WTC11 (cell line): ENCODE data around the gene PRSS27. TPM values are rescaled to one million over a fixed set of nuclear protein-coding genes. Genes with fewer than 3 reads are reported as not detected.

Experiments
- ATAC-seq: fragments of 200-7000 bp; cut with Tn5 transposase; 2 replicates; pipeline ENCODE4 v1.10.0; 2021; ENCODE audit warnings: mild to moderate bottlenecking, moderate library complexity
- CTCF ChIA-PET: fragments of 300-600 bp; sonication (Branson Sonifier 250); formaldehyde crosslinking; loops from one replicate; lab custom pipeline; 2021; ENCODE audit warnings: antibody characterized with exemption; lab: Charles Lee
- POLR2A ChIA-PET: fragments of 350-600 bp; sonication (Branson Sonifier 250); formaldehyde crosslinking; loops from one replicate; lab custom pipeline; 2021; ENCODE audit warnings: antibody characterized with exemption; lab: Charles Lee
- DNase-seq: peaks from one replicate; pipeline ENCODE4 v3.0.0; 2021; ENCODE audit warnings: low spot score
- H3K27ac Mint-ChIP-seq: 2 replicates; pipeline ENCODE4 v1.8.0; 2021; ENCODE audit warnings: mixed read lengths
- H3K27me3 Mint-ChIP-seq: 2 replicates; pipeline ENCODE4 v1.8.0; 2021; ENCODE audit warnings: low read depth, mild to moderate bottlenecking, moderate library complexity, mixed read lengths
- H3K36me3 Mint-ChIP-seq: 2 replicates; pipeline ENCODE4 v1.8.0; 2021; ENCODE audit warnings: mixed read lengths
- H3K4me1 Mint-ChIP-seq: 2 replicates; pipeline ENCODE4 v1.8.0; 2022; ENCODE audit warnings: mixed read lengths
- H3K4me3 Mint-ChIP-seq: 2 replicates; pipeline ENCODE4 v1.8.0; 2021; ENCODE audit warnings: mild to moderate bottlenecking, moderate library complexity, mixed read lengths
- H3K9me3 Mint-ChIP-seq: 2 replicates; pipeline ENCODE4 v1.8.0; 2021; ENCODE audit warnings: mixed read lengths
- ATF2 ChIP-seq: sonication (generic); formaldehyde crosslinking; IDR thresholded peaks from 2 replicates; pipeline ENCODE4 v1.8.1; 2022; ENCODE audit warnings: low read depth, missing genetic modification reagents, borderline replicate concordance
- E2F5 ChIP-seq: sonication (generic); formaldehyde crosslinking; IDR thresholded peaks from 2 replicates; pipeline ENCODE4 v1.8.1; 2022; ENCODE audit warnings: mild to moderate bottlenecking, moderate library complexity, missing genetic modification reagents
- EMX1 ChIP-seq: fragments of 250-450 bp; sonication (Bioruptor Pico); IDR thresholded peaks from 2 replicates; pipeline ENCODE4 v1.8.0; 2021; ENCODE audit warnings: mild to moderate bottlenecking
- GABPB1 ChIP-seq: sonication (generic); formaldehyde crosslinking; IDR thresholded peaks from 2 replicates; pipeline ENCODE4 v1.8.1; 2023; ENCODE audit warnings: mild to moderate bottlenecking, missing genetic modification reagents
- HMGA2 ChIP-seq: fragments of 250-450 bp; sonication (Bioruptor Pico); IDR thresholded peaks from 2 replicates; pipeline ENCODE4 v1.4.0; 2021; ENCODE audit warnings: mild to moderate bottlenecking, moderate library complexity
- KAT7 ChIP-seq: sonication (generic); formaldehyde crosslinking; IDR thresholded peaks from 2 replicates; pipeline ENCODE4 v1.8.1; 2023; ENCODE audit warnings: missing genetic modification reagents, mild to moderate bottlenecking, borderline replicate concordance
- MYBL2 ChIP-seq: sonication (generic); formaldehyde crosslinking; IDR thresholded peaks from 2 replicates; pipeline ENCODE4 v1.8.1; 2023; ENCODE audit warnings: mild to moderate bottlenecking, moderate library complexity, missing genetic modification reagents
- NFE2L1 ChIP-seq: sonication (generic); formaldehyde crosslinking; IDR thresholded peaks from 2 replicates; pipeline ENCODE4 v1.8.1; 2023; ENCODE audit warnings: missing genetic modification reagents
- NFYB ChIP-seq: sonication (generic); formaldehyde crosslinking; conservative IDR thresholded peaks from 2 replicates; pipeline ENCODE4 v1.8.0; 2022; ENCODE audit warnings: low read depth, missing genetic modification reagents
- PREB ChIP-seq: sonication (generic); formaldehyde crosslinking; IDR thresholded peaks from 2 replicates; pipeline ENCODE4 v1.8.1; 2022; ENCODE audit warnings: mild to moderate bottlenecking, missing genetic modification reagents, moderate library complexity, borderline replicate concordance
- PRRX2 ChIP-seq: fragments of 250-450 bp; sonication (Bioruptor Pico); IDR thresholded peaks from 2 replicates; pipeline ENCODE4 v1.8.0; 2021; ENCODE audit warnings: mild to moderate bottlenecking
- ZBTB21 ChIP-seq: sonication (generic); formaldehyde crosslinking; IDR thresholded peaks from 2 replicates; pipeline ENCODE4 v1.8.1; 2023; ENCODE audit warnings: mild to moderate bottlenecking, missing genetic modification reagents, borderline replicate concordance
- ZBTB43 ChIP-seq: sonication (generic); formaldehyde crosslinking; IDR thresholded peaks from 2 replicates; pipeline ENCODE4 v1.8.1; 2023; ENCODE audit warnings: mild to moderate bottlenecking, missing genetic modification reagents
- ZNF121 ChIP-seq: sonication (generic); formaldehyde crosslinking; IDR thresholded peaks from 2 replicates; pipeline ENCODE4 v1.8.0; 2023; ENCODE audit warnings: missing genetic modification reagents
- ZNF396 ChIP-seq: fragments of 250-450 bp; sonication (Bioruptor Pico); IDR thresholded peaks from 2 replicates; pipeline ENCODE4 v1.8.0; 2021; ENCODE audit warnings: mild to moderate bottlenecking, moderate library complexity, borderline replicate concordance
- ZNF423 ChIP-seq: fragments of 250-450 bp; sonication (Bioruptor Pico); IDR thresholded peaks from 2 replicates; pipeline ENCODE4 v2.1.2; 2022; ENCODE audit warnings: mild to moderate bottlenecking, moderate library complexity
- total RNA-seq: library from RNA; stranded (reverse); gene quantifications from 3 replicates; pipeline ENCODE4 v1.2.3, GENCODE V29; 2021
- TF ChIP-seq, protein P1 (sequence below): sonication (generic); formaldehyde crosslinking; IDR thresholded peaks from 2 replicates; pipeline ENCODE4 v1.8.0; 2022; ENCODE audit warnings: missing genetic modification reagents
- TF ChIP-seq, protein P2 (sequence below): fragments of 250-450 bp; sonication (Bioruptor Pico); IDR thresholded peaks from 2 replicates; pipeline ENCODE4 v1.9.0; 2021; ENCODE audit warnings: mild to moderate bottlenecking
- TF ChIP-seq, protein P3 (sequence below): fragments of 250-450 bp; sonication (Bioruptor Pico); IDR thresholded peaks from 2 replicates; pipeline ENCODE4 v1.9.0; 2021; ENCODE audit warnings: mild to moderate bottlenecking, borderline replicate concordance

The PRSS27 gene
- total RNA-seq, 1 experiment from 2014 or later = 5.1 TPM

DNA sequence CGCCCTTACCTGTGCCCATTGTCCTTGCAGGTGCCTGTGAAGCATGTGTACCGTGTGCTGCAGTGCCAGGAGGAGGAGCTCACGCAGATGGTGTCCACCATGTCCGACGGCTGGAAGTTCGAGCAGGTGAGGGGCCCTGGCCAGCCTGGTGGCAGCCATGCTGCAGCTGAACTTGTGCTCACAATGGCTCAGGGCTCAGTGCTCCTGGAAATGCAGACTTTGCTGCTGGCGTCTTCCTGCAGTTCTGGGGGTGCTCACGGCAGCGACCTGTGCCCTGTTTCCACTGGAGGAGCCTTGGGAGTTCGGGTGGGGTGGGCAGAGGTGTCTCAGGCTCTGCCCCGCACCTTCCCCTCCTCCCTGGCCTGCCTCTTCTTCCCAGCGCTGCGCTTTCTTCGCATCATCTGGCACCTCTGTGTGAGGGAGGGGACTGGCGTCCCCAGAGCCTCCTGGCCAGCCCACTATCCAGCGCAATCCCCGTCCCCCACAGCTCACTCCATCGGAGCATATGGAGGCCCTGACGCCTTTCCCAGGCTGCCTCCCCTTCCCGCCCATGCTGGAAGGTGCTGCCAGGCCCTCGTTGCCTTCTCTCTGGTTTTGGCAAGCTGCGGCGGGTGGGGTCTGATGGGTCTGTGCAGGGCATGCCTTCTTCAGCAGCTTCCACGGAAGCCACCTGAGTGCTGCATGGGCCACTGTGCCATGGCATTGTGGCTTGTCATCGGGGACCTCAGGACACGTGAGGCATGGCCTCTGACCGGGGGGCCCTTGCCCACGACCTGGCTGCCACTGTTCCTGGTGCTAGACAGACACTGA lies 20.0 kb downstream of the PRSS27 start:
- Mint-ChIP-seq H3K4me3 (no peak overlapping the region), H3K27me3 (no peaks in the 10 kb centered on the region), H3K36me3 (no peaks in the 10 kb centered on the region; the same call in 1 of the 2 replicates), H3K27ac (no peak overlapping the region), H3K9me3 (no peaks in the 10 kb centered on the region), H3K4me1 (no peaks in the 10 kb centered on the region)
- no peak for TF ChIP-seq ATF2 (CRISPR knock-in tag)
- no peak for TF ChIP-seq GABPB1 (CRISPR knock-in tag)
- TF ChIP-seq PRRX2 (CRISPR knock-in tag) = no peak
- TF ChIP-seq MYBL2 = no peak
- TF ChIP-seq ZNF396 (CRISPR knock-in tag) = no peak
- TF ChIP-seq, protein P1, sequence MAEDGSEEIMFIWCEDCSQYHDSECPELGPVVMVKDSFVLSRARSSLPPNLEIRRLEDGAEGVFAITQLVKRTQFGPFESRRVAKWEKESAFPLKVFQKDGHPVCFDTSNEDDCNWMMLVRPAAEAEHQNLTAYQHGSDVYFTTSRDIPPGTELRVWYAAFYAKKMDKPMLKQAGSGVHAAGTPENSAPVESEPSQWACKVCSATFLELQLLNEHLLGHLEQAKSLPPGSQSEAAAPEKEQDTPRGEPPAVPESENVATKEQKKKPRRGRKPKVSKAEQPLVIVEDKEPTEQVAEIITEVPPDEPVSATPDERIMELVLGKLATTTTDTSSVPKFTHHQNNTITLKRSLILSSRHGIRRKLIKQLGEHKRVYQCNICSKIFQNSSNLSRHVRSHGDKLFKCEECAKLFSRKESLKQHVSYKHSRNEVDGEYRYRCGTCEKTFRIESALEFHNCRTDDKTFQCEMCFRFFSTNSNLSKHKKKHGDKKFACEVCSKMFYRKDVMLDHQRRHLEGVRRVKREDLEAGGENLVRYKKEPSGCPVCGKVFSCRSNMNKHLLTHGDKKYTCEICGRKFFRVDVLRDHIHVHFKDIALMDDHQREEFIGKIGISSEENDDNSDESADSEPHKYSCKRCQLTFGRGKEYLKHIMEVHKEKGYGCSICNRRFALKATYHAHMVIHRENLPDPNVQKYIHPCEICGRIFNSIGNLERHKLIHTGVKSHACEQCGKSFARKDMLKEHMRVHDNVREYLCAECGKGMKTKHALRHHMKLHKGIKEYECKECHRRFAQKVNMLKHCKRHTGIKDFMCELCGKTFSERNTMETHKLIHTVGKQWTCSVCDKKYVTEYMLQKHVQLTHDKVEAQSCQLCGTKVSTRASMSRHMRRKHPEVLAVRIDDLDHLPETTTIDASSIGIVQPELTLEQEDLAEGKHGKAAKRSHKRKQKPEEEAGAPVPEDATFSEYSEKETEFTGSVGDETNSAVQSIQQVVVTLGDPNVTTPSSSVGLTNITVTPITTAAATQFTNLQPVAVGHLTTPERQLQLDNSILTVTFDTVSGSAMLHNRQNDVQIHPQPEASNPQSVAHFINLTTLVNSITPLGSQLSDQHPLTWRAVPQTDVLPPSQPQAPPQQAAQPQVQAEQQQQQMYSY (CRISPR knock-in tag) = no peak
- no peak for TF ChIP-seq ZBTB21 (CRISPR knock-in tag)
- TF ChIP-seq EMX1 = no peak
- no peak for TF ChIP-seq NFE2L1
- TF ChIP-seq ZNF121 = no peak
- TF ChIP-seq, protein P2, sequence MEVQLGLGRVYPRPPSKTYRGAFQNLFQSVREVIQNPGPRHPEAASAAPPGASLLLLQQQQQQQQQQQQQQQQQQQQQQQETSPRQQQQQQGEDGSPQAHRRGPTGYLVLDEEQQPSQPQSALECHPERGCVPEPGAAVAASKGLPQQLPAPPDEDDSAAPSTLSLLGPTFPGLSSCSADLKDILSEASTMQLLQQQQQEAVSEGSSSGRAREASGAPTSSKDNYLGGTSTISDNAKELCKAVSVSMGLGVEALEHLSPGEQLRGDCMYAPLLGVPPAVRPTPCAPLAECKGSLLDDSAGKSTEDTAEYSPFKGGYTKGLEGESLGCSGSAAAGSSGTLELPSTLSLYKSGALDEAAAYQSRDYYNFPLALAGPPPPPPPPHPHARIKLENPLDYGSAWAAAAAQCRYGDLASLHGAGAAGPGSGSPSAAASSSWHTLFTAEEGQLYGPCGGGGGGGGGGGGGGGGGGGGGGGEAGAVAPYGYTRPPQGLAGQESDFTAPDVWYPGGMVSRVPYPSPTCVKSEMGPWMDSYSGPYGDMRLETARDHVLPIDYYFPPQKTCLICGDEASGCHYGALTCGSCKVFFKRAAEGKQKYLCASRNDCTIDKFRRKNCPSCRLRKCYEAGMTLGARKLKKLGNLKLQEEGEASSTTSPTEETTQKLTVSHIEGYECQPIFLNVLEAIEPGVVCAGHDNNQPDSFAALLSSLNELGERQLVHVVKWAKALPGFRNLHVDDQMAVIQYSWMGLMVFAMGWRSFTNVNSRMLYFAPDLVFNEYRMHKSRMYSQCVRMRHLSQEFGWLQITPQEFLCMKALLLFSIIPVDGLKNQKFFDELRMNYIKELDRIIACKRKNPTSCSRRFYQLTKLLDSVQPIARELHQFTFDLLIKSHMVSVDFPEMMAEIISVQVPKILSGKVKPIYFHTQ = no peak
- TF ChIP-seq, protein P3, sequence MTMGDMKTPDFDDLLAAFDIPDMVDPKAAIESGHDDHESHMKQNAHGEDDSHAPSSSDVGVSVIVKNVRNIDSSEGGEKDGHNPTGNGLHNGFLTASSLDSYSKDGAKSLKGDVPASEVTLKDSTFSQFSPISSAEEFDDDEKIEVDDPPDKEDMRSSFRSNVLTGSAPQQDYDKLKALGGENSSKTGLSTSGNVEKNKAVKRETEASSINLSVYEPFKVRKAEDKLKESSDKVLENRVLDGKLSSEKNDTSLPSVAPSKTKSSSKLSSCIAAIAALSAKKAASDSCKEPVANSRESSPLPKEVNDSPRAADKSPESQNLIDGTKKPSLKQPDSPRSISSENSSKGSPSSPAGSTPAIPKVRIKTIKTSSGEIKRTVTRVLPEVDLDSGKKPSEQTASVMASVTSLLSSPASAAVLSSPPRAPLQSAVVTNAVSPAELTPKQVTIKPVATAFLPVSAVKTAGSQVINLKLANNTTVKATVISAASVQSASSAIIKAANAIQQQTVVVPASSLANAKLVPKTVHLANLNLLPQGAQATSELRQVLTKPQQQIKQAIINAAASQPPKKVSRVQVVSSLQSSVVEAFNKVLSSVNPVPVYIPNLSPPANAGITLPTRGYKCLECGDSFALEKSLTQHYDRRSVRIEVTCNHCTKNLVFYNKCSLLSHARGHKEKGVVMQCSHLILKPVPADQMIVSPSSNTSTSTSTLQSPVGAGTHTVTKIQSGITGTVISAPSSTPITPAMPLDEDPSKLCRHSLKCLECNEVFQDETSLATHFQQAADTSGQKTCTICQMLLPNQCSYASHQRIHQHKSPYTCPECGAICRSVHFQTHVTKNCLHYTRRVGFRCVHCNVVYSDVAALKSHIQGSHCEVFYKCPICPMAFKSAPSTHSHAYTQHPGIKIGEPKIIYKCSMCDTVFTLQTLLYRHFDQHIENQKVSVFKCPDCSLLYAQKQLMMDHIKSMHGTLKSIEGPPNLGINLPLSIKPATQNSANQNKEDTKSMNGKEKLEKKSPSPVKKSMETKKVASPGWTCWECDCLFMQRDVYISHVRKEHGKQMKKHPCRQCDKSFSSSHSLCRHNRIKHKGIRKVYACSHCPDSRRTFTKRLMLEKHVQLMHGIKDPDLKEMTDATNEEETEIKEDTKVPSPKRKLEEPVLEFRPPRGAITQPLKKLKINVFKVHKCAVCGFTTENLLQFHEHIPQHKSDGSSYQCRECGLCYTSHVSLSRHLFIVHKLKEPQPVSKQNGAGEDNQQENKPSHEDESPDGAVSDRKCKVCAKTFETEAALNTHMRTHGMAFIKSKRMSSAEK (CRISPR knock-in tag) = no peak
- TF ChIP-seq NFYB (CRISPR knock-in tag) = no peak
- TF ChIP-seq ZBTB43 (CRISPR knock-in tag) = no peak
- TF ChIP-seq KAT7 = no peak
- no peak for TF ChIP-seq E2F5 (CRISPR knock-in tag)
- TF ChIP-seq HMGA2 (CRISPR knock-in tag) = no peak
- no peak for TF ChIP-seq PREB (CRISPR knock-in tag)
- no peak for TF ChIP-seq ZNF423 (CRISPR knock-in tag)
- DNase-seq (no peak), ATAC-seq (no peak)
- ChIA-PET POLR2A (no interaction called here), CTCF (no interaction called here)
